ENCODE data around the gene DHX30.

DNA sequence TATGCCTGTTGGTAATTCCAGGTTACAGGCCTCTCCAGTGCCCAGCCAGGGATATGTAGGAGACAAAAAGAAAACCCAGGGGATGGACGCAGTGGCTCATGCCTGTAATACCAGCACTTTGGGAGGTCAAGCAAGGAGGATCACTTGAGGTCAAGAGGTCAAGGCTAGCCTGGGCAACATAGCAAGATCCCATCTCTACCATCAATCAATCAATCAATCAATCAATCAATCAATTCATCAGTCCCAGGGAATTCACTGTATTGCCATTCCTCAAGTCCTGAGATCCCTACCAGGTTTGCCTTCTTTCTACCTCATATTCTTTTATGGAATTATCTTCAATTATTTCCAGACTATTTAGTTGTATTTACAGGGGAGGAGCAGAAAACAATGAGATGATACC lies 82.2 kb downstream of the DHX30 start:
- no peak for TF ChIP-seq CTCF (IDR thresholded peaks at IDR 0.05 in 4 of 5, conservative IDR thresholded peaks at IDR 0.05 in 1 of 5)
- TF ChIP-seq POLR2A (IDR thresholded peaks at IDR 0.05), result no peak
